ENCODE measurements around the gene ZNF324.
"Not testable (repeated sequence)": the region's sequence is repeated elsewhere in the genome, so short reads cannot be mapped to it uniquely, and the experiment has no call there.

ZNF324 gene

DNA sequence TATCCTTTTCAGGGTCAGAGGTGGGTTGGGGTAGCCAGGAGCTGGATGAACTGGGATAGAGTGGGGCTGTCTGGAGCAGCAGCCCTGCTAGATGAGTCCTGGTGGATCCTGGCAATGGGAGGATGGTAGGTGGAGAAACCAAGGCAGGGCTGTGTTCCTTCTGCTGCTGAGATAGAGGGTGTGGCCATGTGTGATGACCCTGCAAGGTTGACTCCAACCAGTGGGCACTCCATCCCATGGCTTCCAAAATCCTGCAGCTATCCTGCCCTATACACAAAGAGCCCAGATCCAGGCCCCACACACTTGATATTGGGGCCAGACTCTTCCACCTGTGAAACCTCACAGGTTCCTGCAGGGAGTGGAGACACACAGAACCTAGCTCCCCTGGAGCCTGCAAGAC lies 6.9 kb downstream of the ZNF324 start:
- no peak for DNase-seq

DNA sequence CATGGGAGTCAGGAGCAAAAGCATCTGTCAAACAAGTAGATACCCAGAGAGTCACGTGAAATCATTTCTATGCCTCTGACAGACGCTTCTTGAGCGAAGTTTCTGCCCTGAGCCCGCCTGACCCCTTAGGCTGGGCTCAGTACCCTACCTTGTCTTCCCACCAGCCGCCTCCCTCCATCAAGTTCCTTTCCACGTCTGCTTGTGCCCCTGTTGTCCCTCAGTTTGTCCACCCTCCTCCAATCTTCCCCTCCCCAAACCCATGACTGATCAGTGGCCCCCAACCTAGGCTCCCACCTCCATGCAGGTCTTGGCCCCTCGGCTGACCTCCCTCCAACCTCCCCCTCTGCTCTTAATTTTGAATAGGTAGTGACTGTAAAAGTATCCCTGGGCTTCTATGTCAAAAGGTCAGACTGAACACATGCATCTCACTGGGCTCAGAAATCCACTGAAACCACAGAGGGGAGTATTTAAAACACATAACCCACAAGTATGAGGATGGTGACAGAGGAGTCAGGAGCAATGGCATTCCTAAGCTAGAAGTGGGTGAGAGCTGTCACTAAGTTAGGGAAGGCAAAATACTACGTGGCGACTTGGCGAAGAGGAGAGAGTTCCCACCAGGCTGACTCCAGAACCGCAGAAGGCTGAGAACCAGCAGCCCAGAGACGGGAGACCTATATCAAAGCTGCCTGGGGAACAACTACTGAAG lies 7.6 kb downstream of the ZNF324 start:
- DNase-seq, result no peak

DNA sequence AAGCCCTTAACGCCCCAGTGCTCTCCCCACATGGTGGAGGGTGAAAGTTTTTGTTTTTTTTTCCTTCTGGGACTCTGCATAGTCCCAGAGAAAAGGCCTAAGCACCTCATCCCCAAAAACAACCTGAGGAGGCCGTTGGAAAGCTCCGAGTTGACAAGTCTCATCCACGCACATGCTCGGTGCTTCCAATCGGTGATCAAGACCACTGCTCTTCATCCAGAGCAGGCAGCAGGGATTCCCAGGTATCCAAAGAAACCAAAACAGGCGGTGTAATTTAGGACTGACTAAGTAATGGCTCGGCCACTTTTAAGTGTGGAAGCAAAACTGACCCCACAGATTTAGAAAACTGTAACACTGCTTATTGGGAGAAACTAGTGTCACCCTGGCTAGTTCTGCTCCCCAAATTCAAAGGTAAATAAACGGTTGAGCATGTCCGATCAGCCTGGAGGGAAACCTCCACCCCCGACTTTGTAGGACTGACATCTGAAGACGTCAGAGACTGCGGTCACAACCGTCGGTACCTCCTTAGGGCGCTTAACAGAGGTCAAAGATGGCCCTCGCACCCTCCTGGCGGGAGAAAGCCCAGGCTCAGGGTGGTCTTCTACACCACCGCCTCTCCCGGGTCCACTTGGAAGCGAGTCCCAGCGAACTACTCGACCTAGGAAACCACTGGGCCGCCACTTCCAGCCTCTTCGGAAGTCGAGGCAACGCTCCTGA lies 8.3 kb downstream of the ZNF324 start:
- no peak for DNase-seq

DNA sequence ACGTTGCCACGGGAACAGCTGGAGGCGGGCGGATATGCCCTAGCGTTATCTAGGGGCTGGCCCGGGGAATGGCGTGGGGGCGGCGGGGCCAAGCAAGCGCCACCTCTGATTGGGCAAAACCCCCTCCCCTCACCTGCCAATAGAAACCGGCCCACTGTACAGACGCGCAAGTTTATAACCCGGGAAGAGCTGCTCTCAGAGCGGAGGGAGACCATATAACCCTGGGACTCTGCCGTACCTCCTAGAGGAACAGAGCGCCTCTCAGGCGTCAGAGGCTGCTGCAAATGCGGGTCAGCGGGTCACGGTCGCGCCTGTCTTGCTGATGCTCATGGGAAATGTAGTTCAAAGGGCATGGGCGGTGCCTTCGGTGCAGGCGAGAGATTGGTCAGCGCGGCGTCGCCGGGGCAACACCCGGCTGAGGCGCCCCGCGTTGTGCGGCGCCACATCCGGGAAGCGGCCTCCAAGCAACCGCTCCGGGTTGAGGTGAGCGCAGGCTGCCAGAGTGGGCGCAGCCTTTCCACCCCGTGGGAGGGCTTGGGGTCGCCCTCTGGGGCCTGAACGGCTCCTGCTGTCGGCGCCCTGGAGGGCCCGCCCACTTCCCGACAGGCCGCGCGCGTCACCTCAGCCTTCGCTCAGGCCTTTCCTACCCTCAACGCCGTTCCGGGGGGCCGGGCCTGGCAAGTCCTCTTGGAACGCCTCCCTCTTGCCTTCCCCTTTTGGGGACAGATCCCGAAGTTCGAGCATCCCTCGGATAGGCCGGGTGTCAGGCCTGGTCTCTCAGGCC lies 9.0 kb downstream of the ZNF324 start, which contains the start of gene ZNF446:
Gene ZNF446, plus strand, starts transcription at position 639 of the 784 bp plus-strand sequence. CDS start 867 bp downstream, outside the sequence.
- peak; percentile 94 for DNase-seq

DNA sequence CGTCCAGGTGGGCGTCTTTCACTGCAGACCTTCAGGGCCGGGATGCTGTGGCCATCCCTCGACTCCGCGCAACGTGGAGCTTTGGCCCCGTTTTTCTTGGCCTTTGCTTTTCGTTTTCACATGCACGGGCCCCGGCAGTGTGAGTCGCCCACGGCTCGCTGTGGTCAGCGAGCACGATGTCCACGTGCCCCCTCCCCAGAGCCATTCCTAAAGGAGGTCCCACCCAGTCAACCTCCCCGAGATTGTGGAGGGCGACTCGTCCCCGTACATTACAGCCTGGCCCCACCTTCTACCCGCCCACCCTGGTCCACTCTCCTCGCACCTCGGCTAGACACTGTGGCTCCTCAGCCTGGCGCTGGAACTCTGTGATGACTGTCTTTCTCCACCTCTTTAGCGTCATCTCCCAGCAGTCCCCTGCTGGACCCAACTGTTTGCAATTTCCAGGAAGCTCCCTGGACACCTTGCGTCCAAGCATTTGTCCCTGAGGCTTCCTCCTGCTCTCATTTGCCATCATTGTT lies 9.7 kb downstream of the ZNF324 start:
- no peak for DNase-seq

DNA sequence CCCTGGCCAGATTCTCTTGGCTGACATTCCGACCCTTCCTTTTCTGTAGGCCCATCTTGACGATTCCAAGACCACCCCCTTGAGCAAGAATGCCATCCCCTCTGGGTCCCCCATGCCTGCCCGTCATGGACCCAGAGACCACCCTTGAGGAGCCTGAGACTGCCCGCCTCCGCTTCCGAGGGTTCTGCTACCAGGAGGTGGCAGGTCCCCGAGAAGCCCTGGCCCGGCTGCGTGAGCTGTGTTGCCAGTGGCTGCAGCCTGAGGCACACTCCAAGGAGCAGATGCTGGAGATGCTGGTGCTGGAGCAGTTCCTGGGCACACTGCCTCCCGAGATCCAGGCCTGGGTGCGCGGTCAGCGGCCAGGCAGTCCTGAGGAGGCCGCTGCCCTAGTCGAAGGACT lies 10.2 kb downstream of the ZNF324 start:
- no peak for DNase-seq

DNA sequence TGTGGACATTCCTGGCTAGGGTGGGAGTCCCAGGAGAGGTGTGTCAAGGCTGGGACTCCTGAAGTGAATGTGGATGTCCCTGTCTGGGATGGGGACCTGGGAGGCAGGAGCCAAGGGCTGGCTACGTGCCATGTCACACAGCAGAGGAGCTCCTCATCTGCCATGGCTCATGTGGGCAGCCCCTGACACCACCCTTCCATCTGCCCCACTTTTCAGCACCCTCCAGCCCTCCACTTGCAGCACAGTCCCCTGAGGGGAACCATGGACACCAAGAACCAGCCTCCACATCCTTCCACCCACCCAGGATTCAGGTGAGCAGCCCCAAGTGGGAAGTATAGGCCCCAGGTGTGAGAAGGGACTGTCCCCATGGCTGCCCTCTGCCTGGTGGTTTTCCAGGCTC lies 11.0 kb downstream of the ZNF324 start:
- DNase-seq, result no peak

DNA sequence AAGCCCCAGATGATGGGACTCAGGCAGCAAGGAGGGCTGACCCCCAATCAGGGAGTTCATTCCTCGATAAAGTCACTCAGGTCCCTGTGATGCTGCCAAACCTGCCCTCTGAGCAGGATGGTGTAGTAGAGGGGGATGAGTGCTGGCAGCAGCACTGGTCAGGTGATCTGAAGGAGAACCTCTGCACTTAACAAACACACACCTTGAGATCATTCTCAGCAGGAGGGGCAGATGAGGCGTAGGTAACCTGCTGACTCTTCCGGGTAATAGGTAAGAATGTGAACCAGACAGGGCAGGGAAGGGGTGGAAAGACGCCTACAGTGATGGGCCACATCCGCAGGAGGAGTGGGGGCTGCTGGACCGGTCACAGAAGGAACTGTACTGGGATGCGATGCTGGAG lies 12.4 kb downstream of the ZNF324 start:
- DNase-seq, result no peak

DNA sequence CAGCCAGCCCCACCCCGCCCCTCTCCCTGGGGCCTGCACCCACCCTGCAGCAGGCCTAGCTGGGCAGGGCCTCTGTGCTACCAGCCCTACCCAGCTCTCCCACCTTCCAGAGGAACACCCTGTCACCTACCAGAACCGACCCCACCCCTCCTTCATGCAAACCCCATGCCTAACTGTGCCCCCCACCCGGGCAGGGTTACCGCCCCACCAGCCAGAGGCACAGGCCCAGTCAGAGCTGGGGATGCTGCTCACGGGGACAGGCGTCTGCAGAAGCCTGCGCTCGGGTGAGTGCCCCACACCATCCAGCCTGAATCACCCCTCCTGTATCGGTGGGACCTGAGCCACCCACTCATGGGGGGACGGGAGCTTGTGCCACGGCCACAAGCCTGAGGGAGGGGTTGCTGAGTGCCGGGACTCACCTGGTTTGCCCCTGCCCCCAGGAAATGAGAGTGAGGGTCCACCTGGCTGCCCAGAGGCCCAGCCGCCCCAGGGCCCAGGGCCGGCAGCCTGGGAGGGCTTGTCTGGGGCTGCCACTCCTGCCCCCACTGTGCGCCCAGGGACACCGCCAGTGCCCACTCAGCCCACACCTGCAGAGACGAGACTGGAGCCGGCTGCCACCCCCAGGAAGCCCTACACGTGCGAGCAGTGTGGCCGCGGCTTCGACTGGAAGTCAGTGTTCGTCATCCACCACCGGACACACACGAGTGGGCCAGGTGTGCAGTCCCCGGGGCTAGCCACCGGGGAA lies 13.0 kb downstream of the ZNF324 start:
- DNase-seq, result no peak

DNA sequence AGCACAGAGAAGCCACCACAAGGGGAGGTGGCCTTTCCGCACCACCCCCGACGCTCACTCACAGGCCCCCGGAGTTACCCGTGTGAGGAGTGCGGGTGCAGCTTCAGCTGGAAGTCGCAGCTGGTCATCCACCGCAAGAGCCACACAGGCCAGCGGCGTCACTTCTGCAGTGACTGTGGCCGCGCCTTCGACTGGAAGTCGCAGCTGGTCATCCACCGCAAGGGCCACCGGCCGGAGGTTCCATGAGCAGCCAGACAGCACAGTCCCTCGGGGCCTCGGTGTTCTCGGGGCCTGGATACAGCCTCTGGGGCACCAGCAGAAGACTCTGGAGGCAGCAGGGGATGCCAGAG lies 13.6 kb downstream of the ZNF324 start:
- no peak for DNase-seq

DNA sequence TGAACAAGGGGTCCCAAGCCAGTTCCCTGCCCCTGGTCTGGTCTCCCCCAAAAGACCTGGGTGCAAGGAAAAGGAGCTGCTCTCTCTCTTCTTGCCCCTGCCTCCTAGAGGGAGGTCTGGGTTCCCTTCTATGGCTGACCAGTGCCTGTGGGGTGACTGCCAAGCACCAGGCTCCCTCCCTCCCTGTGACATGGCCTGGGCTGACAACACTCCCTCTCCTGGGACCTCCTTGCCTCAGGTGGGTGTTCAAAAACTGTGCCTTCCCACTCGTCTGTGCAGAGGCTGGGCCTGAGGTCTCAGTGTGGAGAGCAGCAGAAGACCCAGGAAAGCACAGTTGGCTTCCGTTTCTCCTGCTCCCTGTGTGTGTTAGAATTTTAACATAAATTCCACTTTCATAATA lies 14.0 kb downstream of the ZNF324 start:
- no peak for DNase-seq

DNA sequence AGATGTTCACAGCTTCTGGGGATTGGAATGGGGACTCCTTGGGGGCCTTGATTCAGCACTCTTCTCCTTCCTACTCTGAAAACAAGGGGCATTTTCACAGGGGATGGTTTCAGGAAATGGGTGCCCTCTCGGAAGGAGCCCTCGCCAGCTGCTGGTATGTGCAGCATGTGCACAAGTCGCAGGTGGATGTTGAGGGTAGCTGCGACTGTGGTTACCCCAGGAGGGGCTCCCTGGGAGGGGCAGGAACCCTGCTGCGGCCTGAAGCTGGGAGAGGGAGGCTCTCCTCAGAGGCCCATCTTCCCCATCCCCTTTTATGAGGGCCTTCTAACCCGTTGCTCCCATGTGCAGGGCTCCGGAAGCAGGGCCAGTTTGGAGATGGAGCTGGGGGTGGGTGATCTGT lies 15.5 kb downstream of the ZNF324 start:
- DNase-seq, result no peak

DNA sequence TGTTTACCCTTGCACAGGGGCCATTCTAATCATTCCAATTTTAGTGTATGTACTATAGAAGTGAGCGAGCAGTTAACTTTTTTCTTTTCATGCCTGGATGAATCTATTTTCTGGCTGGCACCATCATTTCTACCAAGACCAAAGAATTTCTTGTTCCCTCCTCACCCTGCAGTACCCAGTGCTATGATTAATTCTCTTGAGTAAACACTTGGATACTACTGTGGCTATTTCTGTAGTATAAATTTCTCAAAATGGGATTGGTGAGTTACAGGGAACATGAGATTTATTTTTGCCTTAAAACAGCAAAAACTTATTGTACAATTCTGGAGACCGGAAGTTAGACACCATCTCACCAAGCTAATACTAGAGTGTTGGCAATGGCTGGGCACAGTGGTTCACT lies 16.9 kb downstream of the ZNF324 start:
- DNase-seq, result no peak

DNA sequence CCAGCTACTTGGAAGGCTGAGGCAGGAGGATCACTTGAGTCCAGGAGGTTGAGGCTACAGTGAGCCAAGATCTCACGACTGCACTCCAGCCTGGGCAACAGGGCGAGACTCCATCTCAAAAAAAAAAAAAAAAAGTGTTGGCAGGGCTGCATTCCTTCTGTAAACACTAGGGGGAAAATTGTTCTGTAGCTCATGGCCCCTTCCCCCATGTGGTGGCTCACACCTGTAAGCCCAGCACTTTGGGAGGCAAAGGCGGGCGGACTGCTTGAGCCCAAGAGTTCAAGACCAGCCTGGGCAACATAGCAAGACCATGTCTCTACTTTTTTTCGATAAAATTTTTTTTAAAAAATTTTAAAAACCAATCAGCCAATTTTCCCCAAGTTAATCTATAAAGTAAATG lies 17.5 kb downstream of the ZNF324 start:
- DNase-seq, result not testable (repeated sequence)

DNA sequence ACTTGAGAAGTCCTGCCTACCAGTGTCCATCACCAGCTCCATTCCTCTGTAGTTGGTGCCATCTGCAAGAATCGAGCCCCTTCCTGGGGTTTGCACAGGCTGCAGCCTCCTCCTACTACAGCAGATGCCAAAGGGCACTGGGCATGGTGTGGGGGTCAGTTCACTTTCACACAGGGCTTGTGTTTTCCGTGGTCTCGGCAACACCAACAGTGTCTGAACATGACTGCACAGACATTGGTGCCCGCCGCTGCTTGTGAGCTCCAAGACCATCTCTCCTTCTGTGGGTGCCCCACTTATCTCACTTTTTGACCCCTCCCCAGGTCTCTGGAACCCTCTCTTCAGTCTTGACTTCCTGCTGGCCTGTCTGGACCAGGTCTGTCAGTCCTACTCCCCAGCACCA lies 24.5 kb downstream of the ZNF324 start:
- DNase-seq, result no peak

DNA sequence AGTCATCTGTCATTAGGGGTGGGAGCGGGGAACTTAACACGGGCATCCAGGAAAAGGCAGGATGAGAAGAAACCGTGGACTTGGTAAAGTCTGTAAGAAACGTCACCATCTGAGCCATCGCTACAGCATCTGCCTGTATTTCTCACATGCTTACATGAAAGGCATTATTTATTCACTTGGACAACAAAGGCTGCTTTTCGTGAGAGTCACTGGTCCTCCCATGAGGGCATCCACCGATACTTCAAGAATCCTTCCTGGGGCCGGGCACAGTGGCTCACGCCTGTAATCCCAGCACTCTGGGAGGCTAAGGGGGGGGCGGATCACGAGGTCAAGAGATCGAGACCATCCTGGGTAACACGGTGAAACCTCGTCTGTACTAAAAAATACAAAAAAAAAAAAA lies 25.4 kb downstream of the ZNF324 start:
- no peak for DNase-seq

DNA sequence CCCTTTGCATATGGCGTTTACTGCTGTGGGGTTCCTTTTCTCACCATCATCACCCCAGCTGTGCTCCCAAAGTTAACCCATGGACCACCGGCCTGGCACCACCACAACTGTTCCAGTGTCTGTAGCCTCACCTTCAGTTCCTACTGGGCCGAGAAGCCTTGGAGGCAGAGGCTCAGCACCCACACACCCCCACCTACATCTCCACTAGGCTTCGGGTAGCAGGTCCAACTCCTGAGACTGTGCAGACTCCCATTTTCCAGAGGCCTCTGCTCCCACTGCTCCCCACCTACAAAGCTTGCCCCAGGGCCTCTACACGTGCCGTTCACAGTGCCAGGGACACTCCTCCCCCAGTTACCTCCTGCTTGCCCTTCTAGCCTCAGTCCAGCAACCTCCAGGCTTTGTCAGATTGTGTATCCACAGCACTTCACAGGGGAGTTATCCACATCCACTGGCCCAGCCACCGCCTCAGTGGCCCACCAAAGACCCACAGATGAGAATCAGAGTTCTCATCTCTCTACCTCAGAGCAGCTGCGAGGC lies 30.8 kb downstream of the ZNF324 start:
- DNase-seq, result no peak

DNA sequence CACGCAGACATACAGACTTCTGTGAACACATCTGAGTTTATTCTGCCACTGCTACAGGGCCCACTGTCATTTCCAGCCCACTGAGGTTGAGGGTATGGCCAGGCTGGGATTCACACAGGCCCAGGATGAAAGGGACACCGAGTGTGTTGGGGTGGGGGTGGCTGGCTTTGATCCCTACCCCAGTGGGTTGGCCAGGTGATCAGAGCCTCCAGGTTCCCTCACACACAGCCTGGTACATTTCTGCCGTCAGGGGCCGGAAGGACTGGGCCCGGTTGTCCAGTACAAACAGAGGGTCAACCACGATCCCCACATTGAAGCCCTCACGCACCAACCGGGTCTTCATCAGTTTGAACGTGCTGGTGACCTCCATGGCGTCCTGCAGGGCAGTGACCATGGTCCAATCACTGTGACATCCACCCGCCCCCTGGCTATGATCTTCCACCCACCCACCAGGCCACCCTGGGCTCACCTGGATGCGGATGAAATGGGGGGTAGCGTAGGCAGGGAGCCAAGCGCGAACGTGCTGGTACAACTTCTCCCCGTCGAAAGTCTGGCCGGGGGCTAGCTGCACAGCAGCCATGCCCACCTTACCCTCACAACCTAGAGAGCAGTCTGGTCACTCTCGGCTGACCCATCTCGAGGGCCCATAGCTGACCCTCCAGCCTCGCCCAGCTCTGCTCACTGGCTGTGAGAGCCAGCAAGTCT lies 31.6 kb downstream of the ZNF324 start:
- no peak for DNase-seq

DNA sequence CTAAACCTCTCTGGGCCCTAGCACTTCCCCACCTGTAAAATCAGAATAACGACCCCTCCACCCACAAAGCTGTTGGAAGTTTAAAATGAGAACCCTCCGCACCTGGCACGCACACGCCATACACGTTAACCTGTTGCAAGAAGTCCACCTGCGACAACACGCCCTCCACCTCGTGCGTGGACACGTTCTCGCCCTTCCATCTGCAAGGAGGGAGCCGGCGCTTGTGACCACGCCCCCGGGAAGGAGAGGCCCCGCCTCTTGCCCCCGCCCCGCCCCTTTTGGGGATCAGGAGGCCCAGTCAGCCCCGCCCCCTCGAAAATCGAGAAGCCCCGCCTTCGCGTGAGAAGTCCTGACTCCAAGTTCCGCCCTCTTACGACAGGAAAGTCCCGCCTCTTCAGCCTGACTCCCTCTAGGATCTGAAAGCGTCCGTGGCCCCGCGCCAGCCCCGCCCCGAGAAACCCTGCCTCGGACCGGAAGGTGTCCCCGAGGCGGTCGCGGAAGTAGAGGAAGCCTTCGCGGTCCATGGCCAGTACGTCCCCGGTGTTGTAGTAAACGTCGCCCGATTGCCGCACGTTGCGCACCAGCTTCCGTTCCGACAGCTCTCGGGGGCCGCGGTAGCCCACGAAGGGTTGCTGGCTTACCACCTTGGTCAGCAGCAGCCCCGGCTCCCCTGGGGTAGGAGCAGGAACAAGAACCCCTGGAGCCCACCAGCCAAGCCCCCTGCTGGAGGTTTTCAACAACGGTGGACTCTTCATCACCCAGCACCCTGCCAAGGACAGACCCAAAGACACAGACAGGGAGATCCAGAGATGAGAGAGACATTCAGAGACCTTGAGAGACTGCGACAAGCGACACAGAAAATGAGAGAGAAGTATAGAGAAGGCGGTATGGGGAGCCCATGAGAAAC lies 32.4 kb downstream of the ZNF324 start:
- DNase-seq, result peak; percentile 94

DNA sequence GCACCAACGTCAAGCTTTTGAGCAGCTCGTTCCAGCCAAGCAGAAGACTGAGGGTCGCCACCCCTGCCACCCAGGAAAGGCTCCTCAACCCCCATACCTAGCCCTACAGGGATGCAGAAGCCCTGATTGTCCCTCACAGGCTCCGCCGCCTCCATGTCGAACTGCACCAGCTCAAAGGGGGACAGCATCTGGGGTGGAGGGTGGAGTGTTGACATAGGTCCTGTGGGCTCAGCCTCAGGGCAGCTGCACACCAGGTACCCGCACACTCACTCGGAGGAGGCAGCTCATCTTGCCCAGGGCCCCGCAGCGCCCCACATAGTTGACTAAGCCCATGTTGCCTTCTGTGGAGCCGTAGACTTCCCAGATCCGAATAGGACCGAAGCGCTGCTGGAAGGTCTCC lies 33.4 kb downstream of the ZNF324 start:
- DNase-seq, result no peak

Data from NCI-H1694 treated with DMSO at 0.1 percent for 48 hours (cell line).